Activated CD8-positive, alpha-beta T cell treated with anti-CD3 and anti-CD28 coated beads, Interleukin-2, amount 10 ng/mL, durations not matched to agents 7 days and 5 days (primary cell): ENCODE results near the gene TECPR2. TPM values are rescaled to one million over a fixed set of nuclear protein-coding genes. Genes with fewer than 3 reads are reported as not detected.
"Not testable (repeated sequence)": the region's sequence is repeated elsewhere in the genome, so short reads cannot be mapped to it uniquely, and the experiment has no call there.

Experiments used
- ATAC-seq: fragments of 150-1000 bp; cut with Tn5 transposase; one replicate; pipeline ENCODE4 v1.10.0; 2021; ENCODE audit warnings: moderate library complexity
- CTCF ChIA-PET: fragments of 350-600 bp; sonication (Branson Sonifier 250); formaldehyde crosslinking; loops from one replicate; lab custom pipeline; 2021; ENCODE audit warnings: antibody characterized with exemption; lab: Charles Lee
- POLR2A ChIA-PET: fragments of 350-600 bp; sonication (Branson Sonifier 250); formaldehyde crosslinking; loops from one replicate; lab custom pipeline; 2021; ENCODE audit warnings: antibody characterized with exemption; lab: Charles Lee
- DNase-seq: peaks from one replicate; pipeline ENCODE4 v3.0.0-alpha.2; 2020
- H3K27ac Mint-ChIP-seq: one replicate; pipeline ENCODE4 v1.8.0; 2021; ENCODE audit warnings: mild to moderate bottlenecking, mixed read lengths
- H3K27me3 Mint-ChIP-seq: one replicate; pipeline ENCODE4 v1.8.0; 2021; ENCODE audit warnings: low read depth, mixed read lengths
- H3K36me3 Mint-ChIP-seq: one replicate; pipeline ENCODE4 v1.8.0; 2021; ENCODE audit warnings: low read depth, mixed read lengths
- H3K4me1 Mint-ChIP-seq: one replicate; pipeline ENCODE4 v1.8.0; 2021; ENCODE audit warnings: low read depth, mixed read lengths
- H3K4me3 Mint-ChIP-seq: one replicate; pipeline ENCODE4 v1.8.0; 2021; ENCODE audit warnings: mild to moderate bottlenecking, mixed read lengths
- H3K9me3 Mint-ChIP-seq: one replicate; pipeline ENCODE4 v1.8.0; 2022; ENCODE audit warnings: mixed read lengths; ENCODE audit not compliant: insufficient read depth
- microRNA-seq: library from miRNA; unstranded; fragments of <30 nt; microRNA quantifications from one replicate; pipeline ENCODE4 v1.2.0, GENCODE V29; 2022
- total RNA-seq, 2 experiments: library from RNA; stranded (reverse); gene quantifications; one replicate each; pipeline ENCODE4 v1.2.3, GENCODE V29; 2021

TECPR2 gene
- total RNA-seq, 2 experiments from 2014 or later = 8.0 to 9.4 TPM

DNA sequence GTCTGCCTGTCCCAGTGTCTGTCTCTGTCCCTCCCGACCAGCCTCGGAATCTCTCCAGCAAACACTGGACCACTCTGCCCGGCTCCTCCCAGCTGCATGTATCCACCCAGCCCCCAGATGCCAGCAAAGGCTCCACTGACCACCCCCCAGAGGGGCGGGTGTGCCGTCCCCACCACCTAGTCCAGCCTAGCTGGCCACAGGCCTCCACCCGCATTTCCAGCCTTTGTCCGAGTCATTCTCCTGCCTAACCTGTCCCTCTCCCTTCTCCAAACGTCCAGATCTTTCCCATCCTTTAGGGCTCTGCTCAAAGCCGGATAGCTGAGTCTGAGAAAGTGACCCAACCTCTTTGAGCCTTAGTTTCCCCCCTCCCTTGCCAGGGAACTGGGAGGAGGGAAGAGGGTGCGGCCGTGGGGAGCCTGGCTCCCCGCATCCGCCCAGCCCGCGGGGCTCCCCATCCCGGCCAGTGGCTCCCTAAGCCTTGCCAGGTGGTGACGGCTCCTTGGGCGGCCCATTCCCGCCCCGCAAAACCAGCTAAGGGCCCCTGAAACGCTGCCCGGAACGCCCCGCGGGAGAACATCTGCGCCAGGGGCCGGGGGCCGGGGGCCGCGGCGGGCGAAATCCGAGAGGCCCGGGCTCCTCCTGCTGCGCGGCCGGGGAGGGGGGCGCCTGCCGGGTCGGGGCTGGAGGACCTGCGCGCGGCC lies 181.5 kb downstream of the TECPR2 start:
- no peaks in the 10 kb centered on the region for H3K9me3 Mint-ChIP-seq
- DNase-seq (no peak), ATAC-seq (no peak)
- no peak overlapping the region for H3K4me3 Mint-ChIP-seq
- H3K27me3 Mint-ChIP-seq = peaks cover 38% of the 10 kb centered on the region
- no peak overlapping the region for H3K27ac Mint-ChIP-seq
- H3K4me1 Mint-ChIP-seq = peaks cover 7% of the 10 kb centered on the region
- H3K36me3 Mint-ChIP-seq = no peaks in the 10 kb centered on the region
- CTCF ChIA-PET = no interaction called here
- POLR2A ChIA-PET = no interaction called here

DNA sequence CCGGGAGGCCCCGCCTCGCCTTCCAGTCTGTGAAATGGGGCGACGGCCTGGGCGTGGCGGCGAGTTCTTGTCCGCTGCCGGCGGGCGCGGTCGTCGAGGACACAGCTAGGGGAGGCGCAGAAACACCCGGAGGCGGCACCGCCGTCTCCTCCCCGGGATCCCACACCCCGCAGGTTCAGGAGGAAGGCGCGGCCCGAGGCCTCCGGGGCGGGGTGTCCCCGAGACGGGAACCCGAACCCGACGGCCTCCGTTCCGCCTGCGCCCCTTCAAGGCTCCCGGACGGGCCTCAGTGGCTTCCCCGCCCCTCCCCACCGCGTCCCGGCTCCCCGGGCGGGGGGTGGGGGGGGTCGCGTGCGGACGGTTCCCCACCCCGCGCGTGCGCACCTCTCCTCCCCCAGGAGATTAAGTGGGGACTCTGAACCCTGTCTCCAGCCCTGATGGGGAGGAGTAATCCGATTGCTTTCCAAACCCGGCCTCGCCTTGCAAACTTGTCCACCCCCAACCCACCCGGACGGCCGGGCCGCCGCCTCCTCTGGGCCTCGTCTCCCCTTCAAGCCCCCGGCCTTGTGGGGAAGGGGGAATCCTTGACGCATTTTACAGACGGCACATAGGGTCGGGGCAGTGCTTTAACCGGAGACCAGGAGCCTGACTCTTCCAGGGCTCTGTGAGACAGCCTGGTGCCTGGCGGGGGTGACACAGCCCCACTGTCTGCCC lies 182.2 kb downstream of the TECPR2 start:
- Mint-ChIP-seq H3K36me3 (no peaks in the 10 kb centered on the region), H3K4me3 (peak overlapping the region; percentile 41), H3K4me1 (peaks cover 7% of the 10 kb centered on the region), H3K9me3 (no peaks in the 10 kb centered on the region), H3K27me3 (peaks cover 38% of the 10 kb centered on the region), H3K27ac (peak overlapping the region; percentile 49)
- CTCF ChIA-PET = no interaction called here
- ATAC-seq (peak; percentile 72), DNase-seq (peak; percentile 49)
- POLR2A ChIA-PET = no interaction called here

DNA sequence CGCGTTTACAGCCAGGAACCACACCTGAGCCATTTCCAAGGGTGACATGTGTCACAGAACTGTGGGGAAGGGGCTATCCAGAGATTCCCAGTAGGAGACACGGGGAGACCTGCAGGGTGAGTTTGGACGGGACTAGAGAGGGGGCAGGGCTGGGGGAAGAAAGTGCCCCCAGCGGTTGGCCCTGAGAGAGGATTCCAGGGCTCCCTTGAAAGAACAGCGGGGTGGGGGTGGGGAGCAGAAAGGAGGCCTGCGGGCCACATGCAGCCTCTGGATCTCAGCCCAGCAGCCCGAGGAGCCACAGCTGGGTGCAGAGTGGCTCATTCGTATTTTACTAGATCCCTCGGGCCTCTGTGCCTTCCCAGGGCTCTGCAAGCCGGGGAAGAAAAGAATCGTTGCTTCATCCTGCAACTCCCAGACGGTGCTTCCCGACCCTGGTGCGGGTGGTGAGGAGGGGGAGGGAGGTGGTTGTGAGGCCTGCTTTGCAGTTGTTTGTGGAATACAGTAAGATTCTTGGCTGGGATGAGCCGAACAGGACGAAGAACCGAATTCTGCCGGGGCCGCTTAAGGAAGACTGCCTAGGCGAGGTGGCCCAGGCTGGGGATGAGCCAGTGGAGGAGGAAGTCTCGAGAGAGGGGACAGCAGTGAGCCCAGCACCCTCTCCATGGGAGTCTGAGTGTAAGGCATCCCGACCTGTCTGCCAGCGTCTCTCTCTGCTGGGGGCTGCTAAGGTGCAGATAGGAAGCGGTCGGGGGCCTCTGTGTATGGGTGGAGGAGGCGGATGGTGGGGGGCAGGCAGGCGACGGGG lies 182.9 kb downstream of the TECPR2 start:
- ATAC-seq = no peak
- Mint-ChIP-seq H3K27ac (no peak overlapping the region), H3K9me3 (no peaks in the 10 kb centered on the region), H3K4me1 (peaks cover 7% of the 10 kb centered on the region), H3K27me3 (peaks cover 38% of the 10 kb centered on the region), H3K4me3 (peak overlapping the region; percentile 41), H3K36me3 (no peaks in the 10 kb centered on the region)
- ChIA-PET CTCF (interaction anchor here (1.1 kb wide), 1 partner anchor 21 kb away, joined by 4 read pairs; no protein-coding TSS in a partner anchor), POLR2A (no interaction called here)
- DNase-seq = no peak

DNA sequence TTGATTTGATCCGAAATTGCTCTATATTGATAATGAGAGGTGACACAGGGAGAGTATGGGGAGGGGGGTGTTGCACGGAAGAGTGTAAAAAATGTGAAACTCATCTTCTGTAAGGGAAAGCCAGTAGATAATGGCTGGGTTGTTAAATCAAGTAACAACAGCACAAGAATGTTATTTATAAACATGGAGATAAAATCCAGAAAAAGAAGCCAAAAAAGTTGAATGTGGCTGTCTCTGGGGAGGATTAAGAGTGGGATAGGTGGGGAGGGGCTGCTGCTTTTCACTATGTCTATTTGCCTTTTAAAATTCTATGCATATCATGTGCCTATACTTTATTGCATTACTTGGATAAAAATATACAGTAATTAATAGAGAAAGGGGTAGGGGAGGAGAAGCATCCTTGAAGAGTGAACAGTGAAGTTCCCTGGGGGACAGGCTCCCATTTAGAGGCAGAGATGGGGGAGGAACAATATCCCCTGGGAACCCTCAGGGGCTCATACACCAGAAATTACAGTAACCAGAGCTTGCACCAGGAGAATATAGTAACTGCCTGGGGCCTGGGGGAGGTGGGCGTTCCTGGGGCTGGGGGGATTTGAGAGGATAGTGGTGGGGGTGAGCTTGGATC lies 186.0 kb downstream of the TECPR2 start:
- POLR2A ChIA-PET = no interaction called here
- ATAC-seq (no peak), DNase-seq (no peak)
- H3K27ac Mint-ChIP-seq = no peak overlapping the region
- H3K4me1 Mint-ChIP-seq = peaks cover 7% of the 10 kb centered on the region
- no peak overlapping the region for H3K4me3 Mint-ChIP-seq
- no peaks in the 10 kb centered on the region for H3K9me3 Mint-ChIP-seq
- no peaks in the 10 kb centered on the region for H3K36me3 Mint-ChIP-seq
- peaks cover 27% of the 10 kb centered on the region for H3K27me3 Mint-ChIP-seq
- CTCF ChIA-PET = no interaction called here

DNA sequence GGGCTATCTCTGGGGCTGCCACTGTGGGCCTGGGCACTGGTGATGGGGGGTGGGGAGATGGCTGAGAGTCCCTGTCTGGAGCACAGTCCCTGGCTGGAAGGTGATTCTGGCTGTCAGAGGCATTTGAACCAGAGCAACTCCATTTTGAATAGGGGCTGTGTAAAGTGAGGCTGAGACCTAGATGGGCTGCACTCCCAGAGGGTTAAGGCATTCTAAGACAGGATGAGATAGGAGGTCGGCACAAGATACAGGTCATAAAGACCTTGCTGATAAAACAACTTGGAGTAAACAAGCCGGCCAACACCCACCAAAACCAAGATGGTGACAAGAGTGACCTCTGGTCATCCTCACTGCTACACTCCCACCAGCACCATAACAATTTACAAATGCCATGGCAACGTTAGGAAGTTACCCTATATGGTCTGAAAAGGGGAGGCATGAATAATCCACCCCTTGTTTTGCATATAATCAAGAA lies 188.2 kb downstream of the TECPR2 start:
- H3K9me3 Mint-ChIP-seq, H3K27ac Mint-ChIP-seq, ATAC-seq, POLR2A ChIA-PET, CTCF ChIA-PET, DNase-seq, H3K4me3 Mint-ChIP-seq, H3K36me3 Mint-ChIP-seq, H3K4me1 Mint-ChIP-seq: not testable (repeated sequence)
- H3K27me3 Mint-ChIP-seq = peaks cover 14% of the 10 kb centered on the region

Small RNA genes lying within 50 kb of the gene (microRNA-seq; reads per million reads assigned to microRNA genes)
- gene MIR4309 = not detected

Other genes starting within 250 kb of the TECPR2 start
- gene WDR20, start 223.0 kb upstream of the TECPR2 start, total RNA-seq = 10 to 100 TPM; 30.3 to 30.6 TPM
- gene MOK, start 57.8 kb upstream of the TECPR2 start, total RNA-seq = 1 to 10 TPM; 3.3 to 4.1 TPM
- gene ZNF839, start 43.2 kb upstream of the TECPR2 start, total RNA-seq = 10 to 100 TPM; 18.1 to 18.4 TPM
- gene CINP, start 51 bp upstream of the TECPR2 start, total RNA-seq = 10 to 100 TPM; 31.1 to 33.4 TPM
- 1 to 10 TPM; 9.7 to 10.0 TPM for gene ANKRD9, start 146.8 kb downstream of the TECPR2 start, total RNA-seq
- gene RCOR1, start 229.7 kb downstream of the TECPR2 start, total RNA-seq = 10 to 100 TPM; 22.4 to 24.7 TPM